Measurements from ENCODE around the gene RCAN2.

The RCAN2 gene

DNA sequence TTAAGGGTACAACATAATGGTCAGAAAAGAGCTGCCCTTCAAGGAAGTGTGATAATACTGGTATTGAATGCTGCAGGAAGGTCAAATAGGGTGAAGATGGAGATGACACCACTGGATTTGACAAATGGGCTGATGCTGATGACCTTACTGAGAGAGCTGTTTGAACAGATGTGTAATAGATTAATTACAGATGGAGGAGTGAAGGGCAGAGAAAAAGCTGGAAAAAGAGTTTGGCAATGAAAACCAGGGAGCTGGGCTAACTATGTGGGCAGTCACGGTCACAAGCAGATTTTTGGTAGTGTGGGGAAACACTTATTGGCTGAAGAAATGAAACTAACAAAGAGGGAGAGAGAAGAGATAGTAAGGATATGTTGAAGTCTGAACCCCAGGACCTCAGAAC is 236.9 kb downstream of the RCAN2 start:
- no peak for DNase-seq (ENCODE audit: low spot score)

GRCh38 chr6:46251583-46252339 is 239.5 kb downstream of the RCAN2 start:
- no peak for DNase-seq (ENCODE audit: low spot score)

DNA sequence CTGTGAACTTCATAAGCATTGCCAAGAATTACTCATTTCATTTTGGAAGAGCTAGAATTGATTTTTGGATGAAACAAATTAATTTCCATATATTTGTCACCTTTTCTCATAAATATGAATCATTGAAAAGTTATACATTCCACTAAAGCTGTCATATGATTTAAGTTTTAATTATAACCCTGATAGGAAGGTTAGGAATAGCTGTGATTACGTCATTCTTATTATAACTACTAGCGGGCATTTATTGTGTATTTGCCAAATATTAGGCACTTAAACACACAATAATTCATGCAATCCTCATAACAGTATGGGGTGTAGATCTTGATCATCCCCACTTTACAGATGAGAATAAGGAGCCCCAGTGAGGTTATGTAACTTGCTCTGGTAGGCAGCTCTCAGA is 243.1 kb downstream of the RCAN2 start:
- DNase-seq (ENCODE audit: low spot score): no peak

GRCh38 chr6:46246727-46247126 is 244.5 kb downstream of the RCAN2 start:
- DNase-seq (ENCODE audit: low spot score): no peak

GRCh38 chr6:46246081-46246480 is 245.2 kb downstream of the RCAN2 start:
- DNase-seq (ENCODE audit: low spot score): no peak

GRCh38 chr6:46244670-46245069 is 246.6 kb downstream of the RCAN2 start:
- DNase-seq (ENCODE audit: low spot score): no peak

DNA sequence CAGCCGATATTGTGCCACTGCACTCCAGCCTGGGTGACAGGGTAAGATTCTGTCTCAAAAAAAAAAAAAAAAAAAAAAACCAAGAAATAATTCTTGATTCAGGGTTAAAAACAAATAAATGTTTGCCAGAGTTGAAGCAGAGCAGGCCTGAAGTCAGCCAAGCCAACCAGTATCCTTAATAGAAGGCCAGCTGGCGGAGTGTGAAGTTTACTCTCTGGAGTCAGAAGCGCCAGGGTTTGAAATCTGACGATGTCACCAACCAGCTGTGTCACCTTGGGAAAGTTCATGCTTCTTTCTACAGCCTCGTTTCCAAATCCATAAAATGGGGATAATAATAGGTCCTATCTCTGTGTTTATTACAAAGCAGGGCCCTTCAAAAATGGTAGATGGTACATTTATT is 247.5 kb downstream of the RCAN2 start:
- DNase-seq (ENCODE audit: low spot score): no peak

DNA sequence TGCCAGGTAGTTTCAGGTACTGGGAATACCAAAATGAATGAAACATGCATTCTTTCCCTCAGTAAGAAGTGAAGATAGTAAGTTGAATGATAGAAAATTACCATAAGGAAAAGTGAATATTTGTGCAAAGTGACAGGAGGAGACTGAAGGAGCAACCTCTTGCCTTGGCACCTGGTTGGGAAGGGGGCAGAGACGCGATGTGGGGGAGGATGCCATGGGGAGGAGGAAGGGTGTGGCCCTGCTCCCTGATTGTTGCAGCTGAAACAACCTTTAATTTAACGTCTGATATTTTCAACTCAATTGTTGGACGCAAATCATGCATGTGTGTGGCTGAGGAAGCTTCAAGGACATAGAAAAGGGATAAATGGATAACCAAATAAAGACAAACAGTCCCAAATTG is 248.3 kb downstream of the RCAN2 start:
- DNase-seq (ENCODE audit: low spot score): no peak

DNA sequence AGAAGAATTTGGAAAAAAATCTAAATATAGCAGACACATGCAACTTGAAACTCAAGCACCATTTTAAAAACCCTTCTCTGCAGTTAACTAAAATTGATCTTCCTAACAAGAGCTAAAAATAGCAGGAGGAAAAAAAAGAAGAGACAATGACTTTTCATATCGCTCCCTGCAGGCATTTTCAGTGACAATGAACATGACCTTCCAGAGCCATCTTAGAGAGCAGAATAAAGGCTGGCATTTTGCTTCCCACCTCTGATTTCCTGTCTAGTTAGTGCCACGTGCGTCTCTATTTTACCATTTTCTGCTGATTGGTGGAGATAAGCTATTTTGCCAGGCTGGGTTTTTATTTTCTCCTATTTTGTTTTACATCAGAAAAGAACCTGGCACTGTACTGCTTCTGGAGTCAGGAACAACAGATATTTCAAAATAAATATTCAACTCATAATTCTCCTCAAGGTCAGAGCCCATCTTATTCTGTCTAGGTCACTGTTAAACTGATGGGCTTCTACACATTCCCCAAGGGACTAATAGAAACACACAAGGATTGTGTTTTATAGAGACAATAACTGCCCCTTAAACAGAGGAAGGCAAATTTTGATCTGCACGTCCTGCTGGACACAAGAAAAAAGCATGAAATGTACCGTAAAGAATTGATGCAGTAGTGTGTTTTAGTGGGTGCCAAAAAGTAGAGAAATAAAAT is 250.2 kb downstream of the RCAN2 start:
- DNase-seq (ENCODE audit: low spot score): no peak

DNA sequence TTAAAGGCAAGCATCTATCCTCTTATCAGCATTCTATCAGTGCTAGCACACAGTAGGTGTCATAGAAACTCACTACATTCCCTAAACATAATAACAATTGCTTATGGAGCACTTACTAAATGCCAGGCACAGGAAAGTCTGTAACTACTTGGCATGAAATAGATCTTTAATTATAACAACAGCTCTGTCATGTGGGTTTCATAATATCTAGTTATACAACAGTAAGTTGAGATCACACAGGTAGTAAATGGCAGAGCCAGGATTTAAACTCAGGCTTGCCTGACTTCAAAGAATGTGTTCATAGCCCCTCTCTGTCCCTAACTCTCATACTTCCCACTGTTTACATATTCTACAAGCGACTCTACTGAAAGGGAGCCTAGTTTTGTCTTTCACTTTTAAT is 254.5 kb downstream of the RCAN2 start:
- DNase-seq (ENCODE audit: low spot score): no peak

GRCh38 chr6:46235242-46235641 is 256.0 kb downstream of the RCAN2 start:
- DNase-seq (ENCODE audit: low spot score): no peak

- DNase-seq (ENCODE audit: low spot score): no peak
These were observed 256.5 kb downstream of the RCAN2 start for GRCh38 chr6:46234700-46235099.

DNA sequence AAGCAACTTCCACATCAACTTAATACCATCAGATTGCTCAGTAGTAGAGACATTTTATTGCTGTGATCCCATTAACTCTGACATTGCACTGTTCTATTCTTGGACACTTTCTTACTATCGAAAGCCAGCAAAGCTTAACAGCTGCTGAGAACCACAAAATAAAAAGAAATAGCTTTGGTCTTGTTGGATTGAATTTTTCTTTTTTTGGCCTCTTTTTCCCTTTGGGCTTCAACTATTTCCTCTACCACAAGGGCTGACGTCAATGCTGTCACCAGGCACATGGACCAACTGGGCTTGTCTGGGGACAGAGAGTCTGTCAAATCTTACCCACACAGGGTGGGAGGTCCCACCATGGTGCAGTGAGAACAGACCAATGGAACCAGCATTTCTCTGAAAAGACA is 257.1 kb downstream of the RCAN2 start:
- no peak for DNase-seq (ENCODE audit: low spot score)

DNA sequence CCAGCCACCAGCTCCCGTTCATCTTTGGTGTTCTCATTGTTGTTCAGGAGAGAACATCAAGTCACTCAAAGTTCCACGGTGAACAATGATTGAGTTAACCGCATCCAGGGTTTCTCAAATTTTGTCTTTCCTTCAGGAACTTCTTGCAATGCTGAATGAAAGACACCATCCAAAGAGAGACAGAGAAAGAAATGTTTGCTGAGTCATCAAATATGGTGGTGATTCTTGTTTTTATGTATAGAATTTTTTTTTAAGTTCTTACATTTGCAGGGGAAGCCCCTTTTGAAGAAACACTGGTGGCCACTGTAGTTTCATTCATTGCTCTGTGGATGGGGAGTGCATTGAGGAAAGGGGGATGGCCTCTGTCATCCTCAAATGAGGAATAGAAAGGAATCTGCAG is 258.1 kb downstream of the RCAN2 start:
- DNase-seq (ENCODE audit: low spot score): no peak

GRCh38 chr6:46222286-46222685 is 269.0 kb downstream of the RCAN2 start:
- no peak for DNase-seq (ENCODE audit: low spot score)

- DNase-seq (ENCODE audit: low spot score): no peak
These were observed 269.9 kb downstream of the RCAN2 start for GRCh38 chr6:46221222-46221793.

GRCh38 chr6:46220352-46221221 is 270.7 kb downstream of the RCAN2 start:
- no peak for DNase-seq (ENCODE audit: low spot score)

DNA sequence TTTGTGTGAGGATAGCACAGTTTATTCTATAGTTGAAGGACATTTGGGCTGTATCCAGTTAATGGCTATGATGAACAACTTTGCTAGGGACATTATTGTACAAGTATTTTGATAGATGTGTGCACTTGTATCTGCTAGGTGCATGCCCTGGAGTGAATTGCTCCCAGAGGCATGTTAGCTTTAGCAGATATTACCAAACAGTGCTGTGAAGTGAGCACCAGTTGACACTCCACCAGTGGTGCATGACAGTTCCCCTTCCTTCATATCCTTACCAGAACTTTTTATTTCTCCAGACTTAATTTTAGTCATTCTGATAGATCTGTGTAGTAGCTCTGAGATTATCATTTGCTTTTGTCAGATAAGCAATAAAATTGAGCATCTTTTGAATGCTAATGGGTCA is 271.6 kb downstream of the RCAN2 start:
- no peak for DNase-seq (ENCODE audit: low spot score)

DNA sequence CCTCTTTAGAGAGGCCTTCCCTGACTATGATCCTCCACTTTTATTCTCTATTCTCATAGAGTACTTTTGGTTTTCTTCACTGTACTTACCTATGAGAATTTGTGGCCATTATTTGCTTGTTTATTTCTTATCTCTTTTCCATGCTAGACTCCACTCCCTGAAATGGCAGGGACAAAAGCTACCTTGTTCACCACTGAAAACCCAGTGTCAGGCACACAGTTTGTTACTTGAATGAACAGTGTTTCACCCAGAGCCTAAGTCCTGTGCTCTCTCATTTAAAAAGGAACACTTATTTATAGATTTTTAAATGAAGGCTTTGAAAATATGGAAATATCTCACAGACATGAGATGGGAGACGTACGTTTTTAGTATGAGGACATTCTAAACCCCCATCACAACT is 272.8 kb downstream of the RCAN2 start:
- no peak for DNase-seq (ENCODE audit: low spot score)

GRCh38 chr6:46217671-46218131 is 273.5 kb downstream of the RCAN2 start:
- no peak for DNase-seq (ENCODE audit: low spot score)

DNA sequence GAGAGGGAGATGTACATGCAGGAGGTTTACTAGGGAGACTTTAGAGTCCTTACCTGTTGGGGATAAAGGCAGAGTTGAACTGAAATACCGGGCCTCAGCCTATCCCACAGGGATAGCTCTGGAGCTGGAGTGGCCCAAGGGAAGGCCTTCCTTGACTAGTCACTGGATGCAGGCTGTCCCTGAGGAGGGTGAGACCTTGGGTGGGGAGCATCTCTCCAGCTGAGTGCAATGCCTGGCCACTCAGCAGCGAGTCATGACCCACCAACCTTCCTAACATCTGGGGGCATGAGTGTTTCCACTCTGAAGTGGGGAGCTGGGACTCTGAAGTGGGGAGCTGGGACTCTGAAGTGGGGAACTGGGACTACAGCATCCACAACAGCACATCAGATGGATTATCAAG is 274.4 kb downstream of the RCAN2 start:
- DNase-seq (ENCODE audit: low spot score): no peak

DNA sequence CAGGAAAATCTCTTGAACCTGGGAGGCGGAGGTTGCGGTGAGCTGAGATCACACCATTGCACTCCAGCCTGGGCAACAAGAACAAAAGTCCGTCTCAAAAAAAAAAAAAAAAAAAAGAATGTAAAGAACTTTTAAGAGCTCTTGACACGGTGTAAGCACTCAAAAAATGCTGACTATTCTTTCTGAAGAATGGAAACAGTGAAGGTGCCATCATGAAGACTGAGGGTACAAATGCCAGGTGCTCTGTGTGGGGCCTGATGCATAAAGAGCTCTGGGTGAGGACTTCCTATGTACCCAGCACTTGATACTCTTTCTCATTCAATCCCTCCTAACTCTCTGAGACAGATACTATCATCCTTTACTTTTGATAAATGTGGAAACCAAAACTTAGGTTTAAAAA is 275.5 kb downstream of the RCAN2 start:
- DNase-seq (ENCODE audit: low spot score): no peak
